ENCODE measurements around the gene DCLRE1C. TPM values are rescaled to one million over a fixed set of nuclear protein-coding genes. Genes with fewer than 3 reads are reported as not detected.

DCLRE1C gene
- polyA plus RNA-seq, 1 donor from 2014 or later: 7.5 TPM

DNA sequence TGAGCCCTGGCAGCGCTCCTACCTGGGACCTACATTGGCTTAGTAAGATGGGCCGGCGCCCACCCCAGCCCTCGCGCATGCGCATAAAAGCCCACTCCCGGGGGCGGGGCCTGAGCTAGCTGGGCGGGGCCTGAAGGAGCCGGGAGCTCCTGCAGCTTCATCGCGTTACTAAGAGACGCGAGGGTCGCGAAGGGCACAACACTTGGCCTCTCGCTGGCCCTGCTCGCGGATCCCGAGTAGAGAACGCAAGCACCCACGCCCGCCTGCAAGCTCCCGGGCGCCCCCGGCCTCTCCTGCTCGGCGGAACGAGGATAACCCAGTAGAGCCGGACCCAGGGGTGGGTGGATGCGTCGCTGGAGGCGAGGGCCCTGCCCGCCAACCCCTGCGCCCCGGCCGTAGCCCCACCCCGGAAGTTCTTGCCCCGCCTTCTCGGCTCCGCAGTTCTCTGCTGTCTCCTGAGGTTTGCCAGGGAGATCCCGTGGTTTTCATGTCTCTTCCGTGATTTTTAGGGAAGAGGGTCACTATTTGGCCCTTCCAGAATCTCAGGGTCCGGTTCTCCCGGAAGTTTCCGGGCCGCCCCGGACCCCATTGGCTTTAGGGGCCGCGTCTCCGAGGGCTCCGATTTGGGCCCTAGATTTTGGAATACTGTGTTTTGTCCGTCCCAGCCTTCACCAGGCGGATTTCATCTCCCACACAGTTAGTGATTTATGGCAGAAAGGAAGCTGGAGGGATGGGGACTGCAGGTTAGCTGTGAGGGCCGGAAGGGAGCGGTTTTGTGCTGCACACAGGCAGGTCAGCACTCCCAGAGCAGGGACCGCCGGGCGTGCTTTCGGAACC is 5.5 kb upstream of the DCLRE1C start, which contains the start of gene MEIG1:
Gene MEIG1, plus strand, starts transcription at position 168 of the 837 bp plus-strand sequence. CDS start 7,081 bp downstream, outside the sequence.
- peak within 1 kb of the TSS; percentile 97 for H3K27ac ChIP-seq (ENCODE audit: low read length)
- H4K20me1 ChIP-seq (ENCODE audit: insufficient read depth): no peaks in the 10 kb centered on the region
- H3K27me3 ChIP-seq (ENCODE audit: insufficient read depth, low read depth, low read length): no peaks in the 10 kb centered on the region
- H3K9me2 ChIP-seq (ENCODE audit: insufficient read depth, low read length): no peaks in the 10 kb centered on the region
- H3K79me2 ChIP-seq (replicated peaks; ENCODE audit: insufficient read depth, low read length): no peaks in the 10 kb centered on the region
- peak within 1 kb of the TSS; percentile 93 for H3K9ac ChIP-seq (ENCODE audit: low read length)
- H2AFZ ChIP-seq (ENCODE audit: low read depth, low read length): peak within 1 kb of the TSS; percentile 97
- no peaks in the 10 kb centered on the region for H3F3A ChIP-seq (ENCODE audit: insufficient read depth, low read length, poor library complexity, severe bottlenecking)
- H3K4me2 ChIP-seq (ENCODE audit: low read length): peak within 1 kb of the TSS; percentile 69
- TF ChIP-seq TAF1 (IDR thresholded peaks at IDR 0.05; ENCODE audit: low read depth) (peak; percentile 82), SMC3 (conservative IDR thresholded peaks at IDR 0.05; ENCODE audit: poor library complexity) (peak; percentile 26), POLR2AphosphoS5 (IDR thresholded peaks at IDR 0.05) (peak; percentile 86), EZH2 (IDR thresholded peaks at IDR 0.05; ENCODE audit: borderline replicate concordance, insufficient read depth, low read length, poor library complexity, severe bottlenecking) (no peak), EP300 (conservative IDR thresholded peaks at IDR 0.05; ENCODE audit: poor library complexity, severe bottlenecking) (peak; percentile 34), MXI1 (conservative IDR thresholded peaks at IDR 0.05; ENCODE audit: poor library complexity, severe bottlenecking) (peak; percentile 65), RAD21 (conservative IDR thresholded peaks at IDR 0.05) (peak; percentile 44)
- TF ChIP-seq, protein P1, sequence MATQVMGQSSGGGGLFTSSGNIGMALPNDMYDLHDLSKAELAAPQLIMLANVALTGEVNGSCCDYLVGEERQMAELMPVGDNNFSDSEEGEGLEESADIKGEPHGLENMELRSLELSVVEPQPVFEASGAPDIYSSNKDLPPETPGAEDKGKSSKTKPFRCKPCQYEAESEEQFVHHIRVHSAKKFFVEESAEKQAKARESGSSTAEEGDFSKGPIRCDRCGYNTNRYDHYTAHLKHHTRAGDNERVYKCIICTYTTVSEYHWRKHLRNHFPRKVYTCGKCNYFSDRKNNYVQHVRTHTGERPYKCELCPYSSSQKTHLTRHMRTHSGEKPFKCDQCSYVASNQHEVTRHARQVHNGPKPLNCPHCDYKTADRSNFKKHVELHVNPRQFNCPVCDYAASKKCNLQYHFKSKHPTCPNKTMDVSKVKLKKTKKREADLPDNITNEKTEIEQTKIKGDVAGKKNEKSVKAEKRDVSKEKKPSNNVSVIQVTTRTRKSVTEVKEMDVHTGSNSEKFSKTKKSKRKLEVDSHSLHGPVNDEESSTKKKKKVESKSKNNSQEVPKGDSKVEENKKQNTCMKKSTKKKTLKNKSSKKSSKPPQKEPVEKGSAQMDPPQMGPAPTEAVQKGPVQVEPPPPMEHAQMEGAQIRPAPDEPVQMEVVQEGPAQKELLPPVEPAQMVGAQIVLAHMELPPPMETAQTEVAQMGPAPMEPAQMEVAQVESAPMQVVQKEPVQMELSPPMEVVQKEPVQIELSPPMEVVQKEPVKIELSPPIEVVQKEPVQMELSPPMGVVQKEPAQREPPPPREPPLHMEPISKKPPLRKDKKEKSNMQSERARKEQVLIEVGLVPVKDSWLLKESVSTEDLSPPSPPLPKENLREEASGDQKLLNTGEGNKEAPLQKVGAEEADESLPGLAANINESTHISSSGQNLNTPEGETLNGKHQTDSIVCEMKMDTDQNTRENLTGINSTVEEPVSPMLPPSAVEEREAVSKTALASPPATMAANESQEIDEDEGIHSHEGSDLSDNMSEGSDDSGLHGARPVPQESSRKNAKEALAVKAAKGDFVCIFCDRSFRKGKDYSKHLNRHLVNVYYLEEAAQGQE (IDR thresholded peaks at IDR 0.05; ENCODE audit: borderline replicate concordance): peak; percentile 72
- TF ChIP-seq, protein P2, sequence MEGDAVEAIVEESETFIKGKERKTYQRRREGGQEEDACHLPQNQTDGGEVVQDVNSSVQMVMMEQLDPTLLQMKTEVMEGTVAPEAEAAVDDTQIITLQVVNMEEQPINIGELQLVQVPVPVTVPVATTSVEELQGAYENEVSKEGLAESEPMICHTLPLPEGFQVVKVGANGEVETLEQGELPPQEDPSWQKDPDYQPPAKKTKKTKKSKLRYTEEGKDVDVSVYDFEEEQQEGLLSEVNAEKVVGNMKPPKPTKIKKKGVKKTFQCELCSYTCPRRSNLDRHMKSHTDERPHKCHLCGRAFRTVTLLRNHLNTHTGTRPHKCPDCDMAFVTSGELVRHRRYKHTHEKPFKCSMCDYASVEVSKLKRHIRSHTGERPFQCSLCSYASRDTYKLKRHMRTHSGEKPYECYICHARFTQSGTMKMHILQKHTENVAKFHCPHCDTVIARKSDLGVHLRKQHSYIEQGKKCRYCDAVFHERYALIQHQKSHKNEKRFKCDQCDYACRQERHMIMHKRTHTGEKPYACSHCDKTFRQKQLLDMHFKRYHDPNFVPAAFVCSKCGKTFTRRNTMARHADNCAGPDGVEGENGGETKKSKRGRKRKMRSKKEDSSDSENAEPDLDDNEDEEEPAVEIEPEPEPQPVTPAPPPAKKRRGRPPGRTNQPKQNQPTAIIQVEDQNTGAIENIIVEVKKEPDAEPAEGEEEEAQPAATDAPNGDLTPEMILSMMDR (IDR thresholded peaks at IDR 0.05; ENCODE audit: poor library complexity, severe bottlenecking): no peak
- peak within 1 kb of the TSS; percentile 94 for H3K4me3 ChIP-seq (ENCODE audit: low read length)
- H3K36me3 ChIP-seq (ENCODE audit: insufficient read depth, low read length): no peaks in the 10 kb centered on the region
- no peaks in the 10 kb centered on the region for H3K9me3 ChIP-seq (ENCODE audit: low read length)

DNA sequence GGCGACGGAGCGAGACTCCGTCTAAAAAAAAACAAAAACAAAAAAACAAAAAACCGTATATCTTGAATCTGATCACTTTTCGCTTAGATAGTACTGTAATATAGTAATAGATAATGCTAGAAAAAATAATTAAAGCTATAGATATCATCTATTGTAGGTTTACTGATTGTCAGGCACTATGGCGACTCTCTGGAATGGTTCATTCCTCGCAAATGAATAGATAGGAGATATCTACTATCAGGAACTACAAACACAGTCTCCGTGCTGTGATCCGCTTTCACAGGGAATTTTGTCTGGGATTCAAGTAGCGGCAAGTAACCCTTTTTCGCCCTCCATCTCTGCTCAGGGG is 5.0 kb upstream of the DCLRE1C start:
- no peak for TF ChIP-seq EP300 (conservative IDR thresholded peaks at IDR 0.05; ENCODE audit: poor library complexity, severe bottlenecking)
- TF ChIP-seq SMC3 (conservative IDR thresholded peaks at IDR 0.05; ENCODE audit: poor library complexity): no peak
- TF ChIP-seq RAD21 (conservative IDR thresholded peaks at IDR 0.05): no peak
- TF ChIP-seq TAF1 (IDR thresholded peaks at IDR 0.05; ENCODE audit: low read depth): no peak
- TF ChIP-seq, protein P2 (IDR thresholded peaks at IDR 0.05; ENCODE audit: poor library complexity, severe bottlenecking): no peak
- no peak for TF ChIP-seq POLR2AphosphoS5 (IDR thresholded peaks at IDR 0.05)
- no peak for TF ChIP-seq EZH2 (IDR thresholded peaks at IDR 0.05; ENCODE audit: borderline replicate concordance, insufficient read depth, low read length, poor library complexity, severe bottlenecking)
- TF ChIP-seq, protein P1 (IDR thresholded peaks at IDR 0.05; ENCODE audit: borderline replicate concordance): no peak
- H3K4me2 ChIP-seq (ENCODE audit: low read length): peak overlapping the region; percentile 69
- H3K4me3 ChIP-seq (ENCODE audit: low read length): peak overlapping the region; percentile 94
- no peaks in the 10 kb centered on the region for H3K36me3 ChIP-seq (ENCODE audit: insufficient read depth, low read length)
- H3K9me2 ChIP-seq (ENCODE audit: insufficient read depth, low read length): no peaks in the 10 kb centered on the region
- H3K9me3 ChIP-seq (ENCODE audit: low read length): no peaks in the 10 kb centered on the region
- no peaks in the 10 kb centered on the region for H4K20me1 ChIP-seq (ENCODE audit: insufficient read depth)
- H3F3A ChIP-seq (ENCODE audit: insufficient read depth, low read length, poor library complexity, severe bottlenecking): no peaks in the 10 kb centered on the region
- H3K27ac ChIP-seq (ENCODE audit: low read length): peak overlapping the region; percentile 97
- peak overlapping the region; percentile 93 for H3K9ac ChIP-seq (ENCODE audit: low read length)
- peak overlapping the region; percentile 97 for H2AFZ ChIP-seq (ENCODE audit: low read depth, low read length)
- no peaks in the 10 kb centered on the region for H3K27me3 ChIP-seq (ENCODE audit: insufficient read depth, low read depth, low read length)
- H3K79me2 ChIP-seq (replicated peaks; ENCODE audit: insufficient read depth, low read length): no peaks in the 10 kb centered on the region

Data from neural cell (in vitro differentiated cells).